ENCODE measurements around the gene SH3RF3.

Gene SH3RF3

DNA sequence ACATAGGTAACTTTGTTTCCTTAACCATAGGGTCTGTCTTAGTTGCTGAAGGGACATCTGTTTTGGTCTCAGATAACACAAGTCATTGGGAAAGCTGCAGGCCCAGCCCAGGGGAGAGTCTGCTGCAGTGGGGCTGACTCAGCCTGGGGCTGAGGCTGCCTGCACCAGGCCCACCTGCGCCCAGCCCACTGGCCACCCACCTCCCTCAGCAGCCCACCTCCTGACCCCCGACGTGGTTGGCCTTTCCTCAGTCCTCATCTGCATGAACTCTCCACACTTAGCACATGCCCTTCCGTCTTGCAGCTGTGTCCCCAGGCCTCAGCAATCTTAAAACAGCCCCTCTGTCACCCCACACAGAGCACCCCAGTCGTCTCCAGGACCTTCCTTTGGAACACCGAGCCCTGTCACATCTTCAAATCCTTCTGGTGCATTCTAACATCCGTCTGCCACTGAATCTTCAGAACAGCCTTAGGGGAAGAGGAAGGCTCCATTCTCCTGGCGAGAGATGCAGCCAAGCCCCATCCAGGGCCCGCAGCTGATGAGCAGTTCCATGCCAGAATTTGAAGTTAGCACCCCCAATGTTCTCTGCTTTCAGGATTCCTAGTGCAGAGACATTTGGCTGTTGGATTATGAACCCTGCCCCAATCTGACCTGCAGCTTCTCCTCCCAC is 253.4 kb downstream of the SH3RF3 start:
- DNase-seq: no peak

DNA sequence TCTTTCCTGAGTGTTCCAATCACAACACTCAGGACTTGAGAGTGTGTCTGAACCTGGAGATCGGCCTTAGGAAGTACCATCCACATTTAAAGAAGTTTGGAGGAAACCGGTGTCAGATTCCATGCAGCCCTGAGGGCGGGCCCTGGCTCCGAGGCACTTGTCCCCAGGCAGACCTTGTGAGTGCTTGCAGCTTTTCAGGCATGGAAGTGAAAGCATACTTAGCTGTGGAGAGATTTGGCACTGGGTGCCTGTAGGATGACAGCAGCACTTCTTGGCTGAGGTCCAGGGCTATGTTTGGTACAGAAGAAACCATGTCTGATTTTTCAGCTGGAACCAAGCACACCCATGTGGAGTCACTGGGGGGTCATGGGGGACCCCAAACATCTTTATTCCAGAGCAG is 253.9 kb downstream of the SH3RF3 start:
- no peak for DNase-seq

DNA sequence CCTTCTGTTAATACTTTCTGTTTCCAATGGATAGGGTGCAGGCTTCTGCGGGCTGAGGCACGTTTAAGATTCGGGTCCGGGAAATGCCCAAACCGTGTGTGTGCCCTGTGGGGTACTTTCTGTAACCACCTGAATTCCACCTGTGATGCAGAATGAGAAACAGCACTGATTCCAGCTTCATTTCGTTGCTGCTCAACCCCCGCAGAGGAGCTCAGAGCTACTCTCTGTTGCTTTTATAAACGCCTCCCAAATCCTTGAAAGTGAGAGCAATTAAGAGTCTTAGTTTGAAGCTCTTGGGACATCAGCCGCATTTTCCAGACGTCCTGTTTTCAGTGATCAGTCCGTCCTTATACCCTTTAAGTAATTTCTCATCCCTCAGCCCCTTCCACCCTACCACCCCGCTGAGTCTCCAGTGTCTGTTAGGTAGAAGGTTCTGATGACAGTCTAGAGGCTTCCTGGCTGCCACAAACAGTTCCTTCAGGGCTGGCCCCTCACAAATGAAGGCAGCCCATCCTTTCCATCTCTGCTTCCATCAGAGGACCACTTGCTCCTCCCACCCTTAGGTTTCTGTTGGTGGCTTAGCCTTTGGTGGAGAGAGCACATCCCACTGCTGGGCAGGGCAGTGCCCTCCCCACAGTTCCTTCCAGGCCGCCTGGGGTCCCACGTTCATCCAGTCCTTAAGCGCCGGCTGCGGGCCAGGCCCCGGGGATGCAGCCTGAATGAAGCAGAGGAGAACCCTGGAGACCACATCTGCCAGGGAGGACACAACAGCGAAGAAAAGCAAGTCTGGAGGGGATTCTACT is 254.7 kb downstream of the SH3RF3 start:
- DNase-seq: no peak

DNA sequence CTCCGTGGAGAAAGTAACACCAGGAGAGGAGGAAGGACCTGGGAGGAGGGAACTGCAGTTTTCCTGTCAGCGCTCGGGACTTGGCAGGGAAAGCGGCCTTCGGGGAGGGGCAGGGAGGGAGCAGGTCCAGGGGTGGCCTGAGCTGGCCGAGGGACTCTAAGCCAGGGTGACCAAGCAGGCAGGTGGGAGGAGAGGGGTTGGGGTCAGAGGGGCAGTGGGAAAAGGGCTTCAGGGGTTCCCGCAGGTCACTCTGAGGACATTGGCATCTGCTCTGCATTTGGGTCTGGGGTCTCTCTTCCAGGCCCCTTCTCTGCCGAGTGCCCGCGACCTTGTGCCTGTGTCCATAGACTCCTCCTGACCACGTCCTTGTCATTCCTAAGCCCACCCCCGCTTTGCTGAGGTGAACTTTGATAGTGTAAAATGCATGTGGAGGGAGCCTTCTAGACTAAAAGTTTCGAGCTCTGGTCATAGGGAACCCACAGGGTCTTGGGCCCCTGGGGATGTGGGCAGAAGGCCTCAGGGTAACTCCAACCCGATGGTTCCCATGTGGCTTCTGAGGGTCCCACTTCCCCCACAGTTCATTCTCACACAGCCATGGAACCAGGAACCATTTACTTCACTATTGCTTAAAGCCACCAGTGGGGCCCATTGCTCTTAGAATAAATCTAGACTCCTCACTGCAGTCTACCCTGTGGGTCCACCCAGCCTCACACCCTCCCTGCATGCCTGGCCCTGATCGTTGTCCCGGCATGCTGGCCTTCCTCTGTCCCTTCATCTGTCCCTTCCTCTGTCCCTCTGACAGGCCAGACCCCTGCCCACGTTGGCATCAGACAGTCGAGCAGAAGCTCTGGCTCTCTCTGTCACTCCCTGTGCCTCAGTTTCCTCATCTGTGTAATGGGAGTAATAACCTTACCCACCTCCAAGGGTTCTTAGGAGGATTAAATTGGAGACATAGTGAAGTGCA is 255.6 kb downstream of the SH3RF3 start:
- DNase-seq: no peak

DNA sequence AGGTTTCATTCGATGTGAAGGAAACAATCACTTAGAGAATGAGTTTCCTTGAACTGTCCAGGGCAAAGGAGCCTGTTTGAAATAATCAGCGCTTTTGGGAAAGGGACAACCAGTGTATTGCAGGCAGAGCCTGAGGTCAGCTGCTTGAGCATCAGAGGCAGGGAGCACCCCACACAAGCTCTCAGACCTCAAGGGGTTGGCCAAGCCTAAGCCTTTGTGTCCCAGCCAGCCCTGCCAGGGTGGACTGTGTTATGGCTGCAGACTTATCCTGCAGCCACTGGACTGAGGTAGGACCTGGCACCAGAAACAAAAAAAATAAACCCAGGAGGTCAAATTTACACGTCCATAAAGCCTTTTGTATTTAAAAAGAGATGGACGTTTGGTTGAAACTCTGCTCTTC is 256.5 kb downstream of the SH3RF3 start:
- no peak for DNase-seq

DNA sequence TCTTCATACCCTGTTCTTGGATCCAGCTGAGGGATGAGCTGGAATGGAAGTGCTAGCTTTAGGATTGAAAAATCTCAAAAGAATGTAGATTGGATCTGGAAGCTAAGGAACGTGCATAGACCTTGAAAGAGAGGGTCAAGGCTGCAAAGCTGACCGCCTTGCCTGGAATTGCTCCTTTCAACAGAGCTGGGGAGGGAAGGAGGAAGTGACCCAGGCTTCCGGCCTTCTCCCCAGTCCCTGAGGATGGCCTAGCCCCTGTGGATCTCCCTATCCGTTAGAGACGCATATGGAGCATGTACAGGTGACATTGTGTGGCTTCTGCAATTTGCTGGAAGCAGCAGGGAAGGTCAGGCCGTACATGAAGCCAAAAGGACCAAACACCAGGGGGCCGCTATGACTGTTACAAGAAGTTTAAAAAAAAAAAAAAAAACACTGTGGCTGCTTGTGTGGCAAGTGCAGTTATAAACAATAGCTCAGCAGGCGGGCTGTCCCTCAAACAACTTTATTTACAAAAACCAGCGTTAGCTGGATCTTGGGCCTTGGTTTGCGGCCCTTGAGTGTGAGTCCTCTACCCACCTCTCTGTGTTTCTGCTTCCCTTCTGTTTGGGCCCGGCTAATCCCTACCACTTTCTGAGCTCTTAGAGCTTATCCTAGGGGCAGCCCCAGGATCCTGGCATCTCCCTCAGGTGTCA is 257.1 kb downstream of the SH3RF3 start:
- no peak for DNase-seq

DNA sequence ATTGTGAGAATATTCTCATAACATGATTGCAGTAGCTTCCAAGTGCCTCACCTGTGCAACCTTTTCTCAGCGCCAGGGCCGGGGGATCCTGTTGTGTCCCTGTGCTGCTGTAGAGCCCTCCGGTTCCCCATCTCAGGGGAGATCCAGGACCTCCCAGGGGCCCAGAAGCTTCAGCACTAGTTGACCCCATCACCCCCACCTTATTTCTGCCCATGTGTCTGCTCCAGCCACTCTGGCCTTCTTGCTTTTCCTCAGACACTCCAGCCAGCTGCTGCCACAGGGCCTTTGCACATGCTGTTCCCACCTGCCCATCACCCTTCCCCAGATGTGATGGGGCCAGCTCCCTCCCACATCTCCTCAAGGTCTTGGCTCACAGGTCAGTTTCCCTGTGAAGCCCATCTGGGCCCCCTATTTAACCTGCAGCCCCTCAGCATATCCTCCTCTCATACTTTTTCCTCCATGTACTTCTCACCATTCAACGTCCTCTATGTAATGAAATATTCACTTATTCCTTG is 258.3 kb downstream of the SH3RF3 start:
- DNase-seq: no peak

DNA sequence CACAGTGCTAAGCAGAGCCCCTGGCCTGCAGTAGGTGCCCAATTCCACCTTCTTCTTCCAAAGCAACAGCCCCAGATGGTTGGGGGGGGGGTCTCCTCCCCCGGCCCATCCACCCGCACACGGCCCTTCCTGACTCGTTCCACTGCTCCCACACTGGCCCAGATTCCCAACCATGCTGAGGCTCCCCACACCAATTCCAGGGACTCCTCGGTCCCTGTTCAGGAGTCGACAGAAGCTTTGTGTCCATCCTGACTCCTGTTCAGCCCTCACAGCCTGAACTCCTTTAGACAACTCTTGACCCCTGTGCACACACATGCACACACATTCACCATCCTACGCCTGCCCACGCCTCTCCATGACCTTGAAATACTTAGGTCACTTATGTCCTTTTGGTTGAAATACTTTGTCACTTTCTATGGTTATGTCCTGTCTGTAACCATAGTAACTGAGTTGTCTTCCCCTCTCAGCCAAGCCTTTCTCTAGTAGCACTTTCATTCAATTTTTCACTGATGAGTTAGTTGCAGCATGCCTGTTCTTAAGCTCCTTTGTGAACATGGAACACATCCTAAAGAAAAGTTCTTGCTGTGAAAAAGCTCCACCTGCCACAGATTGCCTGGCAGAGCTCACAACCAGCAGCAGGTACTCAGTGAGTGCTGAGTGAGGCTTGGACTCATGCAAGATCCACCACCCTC is 258.9 kb downstream of the SH3RF3 start:
- DNase-seq: no peak

DNA sequence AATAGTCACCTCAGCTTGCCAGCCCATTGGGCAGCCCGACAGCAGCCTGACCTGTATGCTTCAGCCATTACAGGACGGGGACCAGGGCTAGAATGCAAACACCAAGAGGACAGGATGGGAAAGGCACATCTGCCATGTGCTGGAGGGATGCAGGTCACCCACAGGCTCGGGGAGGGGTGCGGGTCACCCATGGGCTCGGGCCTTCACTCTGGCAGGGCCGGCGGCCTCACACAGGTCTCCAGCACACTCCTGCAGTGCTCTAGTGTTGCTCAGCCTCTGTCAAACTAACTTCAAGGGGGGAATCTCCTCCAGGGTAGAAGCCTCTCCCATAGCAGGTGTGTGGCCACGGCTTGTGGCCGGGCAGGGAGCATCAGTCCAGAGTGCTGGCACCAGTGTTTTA is 262.2 kb downstream of the SH3RF3 start:
- no peak for DNase-seq

DNA sequence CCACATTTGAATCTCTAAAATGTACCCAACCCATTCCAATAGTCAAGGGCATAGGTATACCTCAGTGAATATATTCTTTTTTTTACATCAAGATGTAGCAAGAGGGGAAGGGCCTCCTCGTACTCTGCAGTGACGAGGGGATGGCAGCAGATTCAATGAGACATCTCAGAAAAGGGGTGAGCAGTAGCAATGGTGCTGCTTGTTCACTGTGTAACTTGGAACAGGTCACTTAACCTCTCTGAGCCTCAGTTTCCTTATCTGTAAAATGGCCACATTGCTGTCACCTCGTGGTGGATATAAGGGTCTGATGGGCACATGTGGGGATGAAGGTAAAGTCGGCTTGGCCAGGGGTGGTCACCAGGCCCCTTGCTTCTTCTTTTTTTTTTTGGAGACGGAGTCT is 263.1 kb downstream of the SH3RF3 start:
- DNase-seq: no peak

DNA sequence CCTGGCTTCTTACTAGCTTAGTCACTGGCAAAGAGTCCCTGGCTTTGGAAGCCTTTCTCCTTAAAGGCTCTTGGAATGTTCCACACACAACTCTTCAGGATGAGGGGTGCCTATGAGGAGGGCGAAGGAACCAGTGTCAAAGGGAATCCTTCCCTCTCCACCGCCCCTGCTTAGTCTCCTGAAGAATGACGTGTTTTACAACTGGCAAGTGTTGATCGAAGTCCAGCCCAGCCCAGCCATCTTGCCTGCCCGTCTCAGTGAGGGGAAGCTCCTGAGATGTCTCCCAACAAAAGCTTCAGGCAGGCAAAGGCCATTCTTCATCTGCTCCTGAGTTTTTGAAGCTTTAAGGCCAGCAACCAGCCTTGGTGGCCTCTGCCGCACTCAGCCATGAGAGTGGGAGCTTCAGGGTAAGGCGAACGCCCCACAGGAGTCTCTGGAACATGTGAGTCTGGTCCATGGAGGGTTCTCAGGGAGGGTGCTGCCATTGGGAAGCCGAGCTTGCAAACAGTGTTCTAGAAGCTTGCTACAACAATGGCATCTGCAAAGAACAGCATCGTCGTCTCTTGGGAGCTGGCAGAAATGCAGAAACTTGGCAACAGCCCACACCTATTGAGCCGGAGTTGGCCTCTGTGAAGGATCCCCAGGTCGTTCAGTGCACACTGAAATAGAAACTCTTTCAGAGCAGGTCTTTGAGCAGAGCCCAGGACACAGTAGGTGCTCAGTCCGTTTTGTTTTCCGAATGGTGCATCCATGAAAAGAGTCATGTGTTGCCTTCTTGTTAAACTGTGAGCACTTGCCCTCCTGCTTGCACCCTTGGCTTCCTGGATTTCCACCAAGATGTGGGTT is 264.0 kb downstream of the SH3RF3 start:
- DNase-seq: no peak

DNA sequence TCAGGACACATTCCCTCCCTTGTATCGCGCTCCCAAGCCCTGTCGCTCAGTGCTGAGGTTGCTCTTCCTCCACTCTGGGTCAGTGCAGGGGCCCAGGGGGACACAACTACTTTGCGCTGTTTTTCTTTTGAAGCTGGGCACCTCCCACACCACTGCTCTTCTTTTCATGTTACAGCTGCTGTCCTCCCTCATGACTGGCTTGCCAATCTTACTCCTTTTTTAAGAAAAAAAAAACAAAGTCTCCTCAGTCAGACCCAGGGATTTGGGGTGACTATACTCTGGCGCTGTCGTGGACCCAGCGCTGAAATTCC is 264.6 kb downstream of the SH3RF3 start:
- DNase-seq: no peak

DNA sequence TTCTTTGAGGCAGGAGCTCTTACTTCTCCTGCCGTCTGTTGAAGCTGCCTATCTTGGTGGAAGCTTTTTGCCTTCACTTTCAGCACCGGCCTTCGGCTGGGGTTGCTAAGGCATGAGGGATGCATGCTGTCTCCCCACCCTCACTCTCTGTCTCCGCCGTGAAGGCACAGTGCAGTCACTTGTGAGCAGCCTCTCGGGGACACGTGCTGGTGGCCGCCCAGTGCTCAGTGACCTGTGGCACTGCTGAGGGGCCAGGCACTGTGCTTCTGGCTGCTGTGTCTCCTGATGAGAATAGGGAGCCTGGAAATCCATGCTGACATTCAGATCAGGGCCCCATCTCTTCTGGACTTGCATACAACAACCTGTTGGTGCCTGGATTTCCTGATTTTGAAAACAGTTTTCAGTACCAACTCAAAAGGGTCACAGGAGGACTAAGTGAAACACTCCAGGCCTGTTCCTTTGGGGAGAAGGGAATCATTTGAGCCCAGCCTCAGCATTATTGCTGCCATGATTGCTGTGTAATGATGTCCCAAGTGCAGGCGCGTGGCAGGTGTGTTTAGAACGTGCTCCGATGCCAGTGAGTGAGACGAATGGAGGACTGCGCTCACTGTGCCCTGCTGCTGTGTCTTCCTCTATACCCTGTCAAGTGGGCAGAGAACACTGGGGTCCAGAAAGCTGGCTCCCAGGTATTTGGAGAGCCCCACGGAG is 266.6 kb downstream of the SH3RF3 start:
- DNase-seq: no peak

DNA sequence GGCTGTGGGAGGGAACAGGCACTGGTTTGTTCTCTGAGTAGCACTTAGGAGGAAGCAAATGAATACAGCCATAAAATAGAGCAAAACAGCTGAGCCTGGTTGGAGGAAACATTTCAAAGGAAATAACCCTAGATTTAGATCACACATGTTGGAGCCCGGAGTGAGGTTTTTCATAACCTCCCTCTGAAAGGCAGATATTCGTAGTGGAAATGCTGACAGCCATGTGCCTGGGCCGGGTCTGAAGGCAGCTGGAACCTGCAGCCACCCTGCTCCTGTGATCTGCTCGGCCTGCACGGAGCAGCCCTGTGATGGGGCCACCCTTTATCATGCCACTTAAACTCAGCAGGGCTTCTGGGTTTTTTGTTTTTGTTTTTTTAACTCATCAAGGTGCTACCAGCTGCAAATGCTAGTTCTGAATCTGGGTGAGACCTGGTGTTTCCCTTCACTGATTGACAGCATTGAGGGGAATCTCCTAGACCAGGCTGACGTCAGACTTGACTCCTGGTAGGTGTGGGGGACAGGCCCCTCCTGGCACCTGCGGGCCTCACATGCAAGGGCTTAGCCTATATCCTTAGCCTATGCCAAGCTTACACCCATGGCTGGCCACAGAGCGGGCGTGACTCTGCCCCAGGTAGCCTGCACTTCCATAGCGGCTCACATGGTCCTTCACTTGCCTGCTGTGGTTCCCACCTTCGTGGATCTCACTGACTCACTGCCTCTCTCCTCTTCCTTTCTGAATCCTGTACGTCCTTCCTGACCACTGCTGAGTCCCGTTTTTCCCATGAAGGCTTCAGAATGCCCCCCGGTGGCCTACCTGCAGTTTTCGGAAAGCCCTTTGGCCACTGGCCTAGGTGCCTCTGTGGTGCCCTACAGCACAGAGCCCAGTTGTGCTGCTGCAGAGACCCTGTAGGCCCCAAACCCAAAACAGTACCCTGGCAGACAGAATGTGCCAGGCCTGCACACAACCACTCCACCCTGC is 267.5 kb downstream of the SH3RF3 start:
- no peak for DNase-seq

DNA sequence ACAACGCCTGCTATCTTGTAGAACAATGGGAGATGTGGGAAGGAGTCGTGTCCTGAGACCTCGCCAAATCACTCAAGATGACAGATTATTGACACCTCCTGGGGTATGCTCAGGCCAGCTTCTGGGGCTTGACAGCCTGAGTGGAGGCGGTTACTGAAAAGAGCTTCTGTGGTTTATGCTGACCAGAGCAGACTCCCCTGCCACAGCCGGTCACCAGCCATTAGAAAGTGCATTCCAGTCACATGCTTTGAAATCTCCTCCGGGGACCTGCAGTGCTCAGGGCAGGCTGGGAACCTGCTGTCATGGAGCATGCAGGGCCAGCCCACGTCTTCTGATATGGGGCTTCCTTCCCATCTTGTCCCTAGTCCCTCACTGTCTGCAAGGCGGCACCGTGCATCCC is 268.9 kb downstream of the SH3RF3 start:
- no peak for DNase-seq

DNA sequence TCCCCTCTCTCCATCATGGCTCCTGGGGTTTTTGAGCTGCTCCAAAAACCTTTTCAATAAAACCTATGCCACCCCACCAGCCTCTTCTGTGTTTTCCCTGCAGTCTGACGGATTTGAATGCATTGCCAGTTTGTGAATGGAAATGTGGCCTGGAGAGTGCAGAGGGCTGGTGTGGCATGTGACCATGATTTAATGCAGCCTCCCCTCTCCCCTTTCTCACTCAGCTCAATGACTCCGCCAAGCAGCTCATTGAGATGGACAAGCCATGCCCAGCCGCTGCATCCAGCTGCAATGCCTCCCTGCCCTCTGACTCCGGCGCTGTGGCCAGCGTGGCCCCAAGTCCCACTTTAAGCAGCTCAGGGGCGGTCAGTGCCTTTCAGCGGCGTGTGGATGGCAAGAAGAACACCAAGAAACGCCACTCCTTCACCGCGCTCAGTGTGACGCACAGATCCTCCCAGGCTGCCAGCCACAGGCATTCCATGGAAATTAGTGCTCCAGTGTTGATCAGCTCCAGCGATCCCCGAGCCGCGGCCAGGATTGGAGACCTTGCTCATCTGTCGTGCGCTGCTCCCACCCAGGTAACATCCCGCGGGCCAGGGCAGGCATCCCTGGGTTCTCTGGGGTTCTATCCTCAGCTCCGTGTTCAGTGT is 269.5 kb downstream of the SH3RF3 start:
- DNase-seq: no peak

DNA sequence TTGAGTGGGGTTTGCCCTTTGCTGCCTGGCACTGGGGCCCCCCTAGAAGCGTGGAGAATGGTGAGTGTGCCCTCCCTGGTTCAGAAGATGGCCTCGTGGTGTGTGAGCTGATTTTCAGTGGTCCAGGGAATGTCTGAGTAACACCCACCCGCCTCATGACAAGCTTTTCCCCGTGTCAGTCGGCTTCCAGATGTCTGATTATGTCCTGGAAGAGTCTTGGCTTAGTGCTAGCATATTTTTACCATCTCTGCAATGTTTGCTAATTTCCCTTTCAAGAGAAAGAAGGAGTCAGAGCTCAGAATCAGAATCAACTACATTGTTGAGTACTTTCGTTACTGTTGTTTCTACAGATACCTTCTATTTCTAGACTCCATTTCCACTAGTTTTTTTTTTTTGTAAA is 270.1 kb downstream of the SH3RF3 start:
- no peak for DNase-seq

DNA sequence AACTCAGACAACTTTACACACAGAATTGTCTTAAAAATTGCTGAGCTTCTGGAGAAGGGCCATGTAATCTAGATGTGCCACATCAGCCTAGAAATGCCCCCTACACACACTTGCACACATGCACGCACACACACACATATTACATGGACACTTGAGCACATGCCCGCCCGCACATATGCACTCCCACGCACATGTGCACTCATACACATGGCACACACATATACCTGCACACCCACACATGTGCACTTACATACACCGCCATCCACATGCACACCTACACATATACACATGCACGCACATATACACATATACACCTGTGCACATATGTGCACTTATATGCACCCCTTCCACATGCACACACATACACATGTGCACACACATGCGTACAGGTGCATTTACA is 271.1 kb downstream of the SH3RF3 start:
- DNase-seq: no peak

DNA sequence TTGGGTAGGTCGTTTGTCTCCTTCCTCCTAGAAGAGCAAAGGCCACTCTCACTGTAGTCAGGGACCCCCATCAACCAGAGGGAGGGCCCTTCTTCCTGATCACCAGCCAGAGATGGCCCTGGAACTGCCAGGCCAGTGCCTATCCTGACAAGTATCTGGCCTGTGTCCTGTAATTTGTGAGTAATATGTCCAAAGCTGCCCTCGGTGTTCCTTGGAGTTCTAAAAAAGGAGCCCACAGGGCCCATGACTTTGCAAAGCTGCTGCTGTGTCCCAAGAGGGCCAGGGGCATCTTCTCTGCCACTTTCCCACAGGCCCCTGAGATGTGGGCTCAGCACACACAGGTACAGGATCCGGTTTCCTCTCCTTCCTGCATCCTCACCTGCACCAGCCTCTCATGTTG is 272.4 kb downstream of the SH3RF3 start:
- DNase-seq: no peak

Data from stimulated activated CD4-positive, alpha-beta T cell treated with anti-CD3 and anti-CD28 coated beads, Interleukin-2, amount 100 ng/mL, for 24 hours (primary cell).